ENCODE measurements around the gene OTUB1. TPM values are rescaled to one million over a fixed set of nuclear protein-coding genes. Genes with fewer than 3 reads are reported as not detected.

Gene OTUB1
- polyA plus RNA-seq, 1 donor (not counting 4 experiments of a cell fraction or from before 2014, with no cell fraction given), result 106 TPM

GRCh38 chr11:63966444-63966843, 19.8 kb upstream of the OTUB1 start:
- FAIRE-seq, result no peak
- Histone ChIP-seq H3K36me3 (ENCODE audit: control insufficient read depth in 2 of 2, extremely low read depth in 1 of 2, insufficient read depth in 2 of 2, low read length in 2 of 2) (no peaks in the 10 kb centered on the region), H3K4me3 (ENCODE audit: control insufficient read depth in 2 of 3, extremely low read depth in 1 of 3, insufficient read depth in 2 of 3, low read depth in 1 of 3, low read length in 3 of 3) (no peak overlapping the region), H3K27me3 (ENCODE audit: control insufficient read depth, extremely low read depth, insufficient read depth, low read length) (no peaks in the 10 kb centered on the region), H3K9me1 (ENCODE audit: control insufficient read depth, extremely low read depth, insufficient read depth, low read length) (peaks cover 2% of the 10 kb centered on the region), H3K79me2 (ENCODE audit: control insufficient read depth, insufficient read depth, low read length) (no peaks in the 10 kb centered on the region), H3K4me1 (ENCODE audit: control insufficient read depth, extremely low read depth, insufficient read depth, low read length) (peaks cover 10% of the 10 kb centered on the region), H2AFZ (ENCODE audit: control insufficient read depth, low read length) (no peak overlapping the region), H3K9me3 (ENCODE audit: control insufficient read depth, low read depth, low read length) (no peaks in the 10 kb centered on the region), H3K4me2 (ENCODE audit: control insufficient read depth, extremely low read depth, insufficient read depth, low read depth, low read length) (no peak overlapping the region), H3K9ac (ENCODE audit: control insufficient read depth, extremely low read depth, insufficient read depth, low read length) (no peak overlapping the region), H4K20me1 (ENCODE audit: control insufficient read depth, extremely low read depth, insufficient read depth, low read length) (no peaks in the 10 kb centered on the region), H3K27ac (ENCODE audit: control insufficient read depth, insufficient read depth, low read length) (no peak overlapping the region)
- DNase-seq (ENCODE audit: low read depth, low spot score), result no peak
- no peak for TF ChIP-seq EZH2 (IDR thresholded peaks at IDR 0.05; ENCODE audit: low read length)
- TF ChIP-seq, protein P1, sequence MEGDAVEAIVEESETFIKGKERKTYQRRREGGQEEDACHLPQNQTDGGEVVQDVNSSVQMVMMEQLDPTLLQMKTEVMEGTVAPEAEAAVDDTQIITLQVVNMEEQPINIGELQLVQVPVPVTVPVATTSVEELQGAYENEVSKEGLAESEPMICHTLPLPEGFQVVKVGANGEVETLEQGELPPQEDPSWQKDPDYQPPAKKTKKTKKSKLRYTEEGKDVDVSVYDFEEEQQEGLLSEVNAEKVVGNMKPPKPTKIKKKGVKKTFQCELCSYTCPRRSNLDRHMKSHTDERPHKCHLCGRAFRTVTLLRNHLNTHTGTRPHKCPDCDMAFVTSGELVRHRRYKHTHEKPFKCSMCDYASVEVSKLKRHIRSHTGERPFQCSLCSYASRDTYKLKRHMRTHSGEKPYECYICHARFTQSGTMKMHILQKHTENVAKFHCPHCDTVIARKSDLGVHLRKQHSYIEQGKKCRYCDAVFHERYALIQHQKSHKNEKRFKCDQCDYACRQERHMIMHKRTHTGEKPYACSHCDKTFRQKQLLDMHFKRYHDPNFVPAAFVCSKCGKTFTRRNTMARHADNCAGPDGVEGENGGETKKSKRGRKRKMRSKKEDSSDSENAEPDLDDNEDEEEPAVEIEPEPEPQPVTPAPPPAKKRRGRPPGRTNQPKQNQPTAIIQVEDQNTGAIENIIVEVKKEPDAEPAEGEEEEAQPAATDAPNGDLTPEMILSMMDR (optimal IDR thresholded peaks at IDR 0.05 in 1 of 3, IDR thresholded peaks at IDR 0.05 in 1 of 3, conservative IDR thresholded peaks at IDR 0.05 in 1 of 3; ENCODE audit: extremely low read depth in 1 of 3, insufficient read depth in 2 of 3, low read length in 3 of 3), result no peak
- dilution Hi-C loops (cut with MboI; ENCODE audit: extremely low pct_ligation_motif_present, low sequenced_read_pairs), result no loop called here

GRCh38 chr11:63969461-63969860, 16.8 kb upstream of the OTUB1 start:
- no peak overlapping the region for H3K4me2 ChIP-seq (ENCODE audit: control insufficient read depth, extremely low read depth, insufficient read depth, low read depth, low read length)
- no peak overlapping the region for H3K4me3 ChIP-seq (ENCODE audit: control insufficient read depth in 2 of 3, extremely low read depth in 1 of 3, insufficient read depth in 2 of 3, low read depth in 1 of 3, low read length in 3 of 3)
- no peak overlapping the region for H3K27ac ChIP-seq (ENCODE audit: control insufficient read depth, insufficient read depth, low read length)
- dilution Hi-C loops (cut with MboI; ENCODE audit: extremely low pct_ligation_motif_present, low sequenced_read_pairs), result no loop called here
- H3K36me3 ChIP-seq (ENCODE audit: control insufficient read depth in 2 of 2, extremely low read depth in 1 of 2, insufficient read depth in 2 of 2, low read length in 2 of 2), result no peaks in the 10 kb centered on the region
- no peak for TF ChIP-seq EZH2 (IDR thresholded peaks at IDR 0.05; ENCODE audit: low read length)
- TF ChIP-seq, protein P1 (optimal IDR thresholded peaks at IDR 0.05 in 1 of 3, IDR thresholded peaks at IDR 0.05 in 1 of 3, conservative IDR thresholded peaks at IDR 0.05 in 1 of 3; ENCODE audit: extremely low read depth in 1 of 3, insufficient read depth in 2 of 3, low read length in 3 of 3), result no peak
- FAIRE-seq, result no peak
- H2AFZ ChIP-seq (ENCODE audit: control insufficient read depth, low read length), result no peak overlapping the region
- H3K9me3 ChIP-seq (ENCODE audit: control insufficient read depth, low read depth, low read length), result no peaks in the 10 kb centered on the region
- H4K20me1 ChIP-seq (ENCODE audit: control insufficient read depth, extremely low read depth, insufficient read depth, low read length), result no peaks in the 10 kb centered on the region
- H3K27me3 ChIP-seq (ENCODE audit: control insufficient read depth, extremely low read depth, insufficient read depth, low read length), result no peaks in the 10 kb centered on the region
- H3K9me1 ChIP-seq (ENCODE audit: control insufficient read depth, extremely low read depth, insufficient read depth, low read length), result no peaks in the 10 kb centered on the region
- no peaks in the 10 kb centered on the region for H3K4me1 ChIP-seq (ENCODE audit: control insufficient read depth, extremely low read depth, insufficient read depth, low read length)
- no peak overlapping the region for H3K9ac ChIP-seq (ENCODE audit: control insufficient read depth, extremely low read depth, insufficient read depth, low read length)
- peaks cover under 1% of the 10 kb centered on the region for H3K79me2 ChIP-seq (ENCODE audit: control insufficient read depth, insufficient read depth, low read length)
- DNase-seq (ENCODE audit: low read depth, low spot score), result no peak
